Endothelial cell of umbilical vein (primary cell): ENCODE data around the gene ARPC1B.

ENCODE experiments used
- EZH2 ChIP-seq: IDR thresholded peaks from 2 replicates; pipeline ENCODE4 v1.6.1; 2012; ENCODE audit warnings: borderline replicate concordance, low read depth, mild to moderate bottlenecking, moderate library complexity, low read length, inconsistent platforms; ENCODE audit not compliant: severe bottlenecking
- TF ChIP-seq, protein P1 (sequence below), 2 donors: IDR thresholded peaks; 1 replicate in 1 of 2; 2 replicates in 1 of 2; pipeline ENCODE4 v1.5.1; 2011; ENCODE audit warnings: low read length in 2 of 2, mild to moderate bottlenecking in 2 of 2, moderate library complexity in 2 of 2, control low read depth in 1 of 2, inconsistent platforms in 1 of 2, low read depth in 1 of 2; ENCODE audit not compliant: insufficient read depth in 1 of 2; ENCODE audit errors: extremely low read depth in 1 of 2

DNA sequence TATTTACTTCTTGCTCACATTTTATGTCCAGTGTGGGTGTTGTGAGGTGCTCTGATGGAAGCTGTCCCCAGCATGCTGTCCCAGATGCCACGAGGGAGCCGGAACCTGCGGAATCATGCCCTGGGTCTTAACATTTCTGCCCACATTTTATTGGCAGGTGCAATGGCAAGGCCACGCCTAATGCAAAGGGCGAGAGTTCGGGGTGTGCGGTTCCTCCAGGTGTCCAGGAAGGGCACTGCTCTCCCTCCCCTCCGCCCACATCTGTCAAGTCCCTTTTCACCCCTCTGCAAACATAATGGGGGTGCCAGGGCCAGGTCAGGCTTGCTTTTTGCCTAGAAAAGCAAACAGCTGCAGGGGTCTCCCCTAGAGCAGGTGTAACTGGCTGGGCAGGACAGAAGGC lies 17.5 kb downstream of the ARPC1B start:
- TF ChIP-seq EZH2 = no peak
- TF ChIP-seq, protein P1, sequence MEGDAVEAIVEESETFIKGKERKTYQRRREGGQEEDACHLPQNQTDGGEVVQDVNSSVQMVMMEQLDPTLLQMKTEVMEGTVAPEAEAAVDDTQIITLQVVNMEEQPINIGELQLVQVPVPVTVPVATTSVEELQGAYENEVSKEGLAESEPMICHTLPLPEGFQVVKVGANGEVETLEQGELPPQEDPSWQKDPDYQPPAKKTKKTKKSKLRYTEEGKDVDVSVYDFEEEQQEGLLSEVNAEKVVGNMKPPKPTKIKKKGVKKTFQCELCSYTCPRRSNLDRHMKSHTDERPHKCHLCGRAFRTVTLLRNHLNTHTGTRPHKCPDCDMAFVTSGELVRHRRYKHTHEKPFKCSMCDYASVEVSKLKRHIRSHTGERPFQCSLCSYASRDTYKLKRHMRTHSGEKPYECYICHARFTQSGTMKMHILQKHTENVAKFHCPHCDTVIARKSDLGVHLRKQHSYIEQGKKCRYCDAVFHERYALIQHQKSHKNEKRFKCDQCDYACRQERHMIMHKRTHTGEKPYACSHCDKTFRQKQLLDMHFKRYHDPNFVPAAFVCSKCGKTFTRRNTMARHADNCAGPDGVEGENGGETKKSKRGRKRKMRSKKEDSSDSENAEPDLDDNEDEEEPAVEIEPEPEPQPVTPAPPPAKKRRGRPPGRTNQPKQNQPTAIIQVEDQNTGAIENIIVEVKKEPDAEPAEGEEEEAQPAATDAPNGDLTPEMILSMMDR (IDR thresholded peaks at IDR 0.05; ENCODE audit: extremely low read depth in 1 of 2, insufficient read depth in 1 of 2, low read depth in 1 of 2, low read length in 2 of 2) = no peak
